ENCODE results near the gene CCNQ. TPM values are rescaled to one million over a fixed set of nuclear protein-coding genes. Genes with fewer than 3 reads are reported as not detected.

Gene CCNQ
- total and polyA plus RNA-seq, 2 donors (not counting 3 experiments of a cell fraction or from before 2014, with no cell fraction given): 21.3 to 37.0 TPM

Other genes with a start within 250 kb of the CCNQ start
- gene PNMA6E, start 197.8 kb downstream of the CCNQ start, total RNA-seq: not detected in 2 replicates
- not detected in 2 replicates for gene PNMA6E, start 197.8 kb downstream of the CCNQ start, polyA plus RNA-seq
- gene ZFP92, start 187.7 kb downstream of the CCNQ start, total RNA-seq: 1.2 TPM in 2 replicates
- gene ZFP92, start 187.7 kb downstream of the CCNQ start, polyA plus RNA-seq: 0.36 and 0.43 TPM in 2 replicates
- gene TREX2, start 153.1 kb downstream of the CCNQ start, total RNA-seq: 0.82 and 1.9 TPM in 2 replicates
- gene TREX2, start 153.1 kb downstream of the CCNQ start, polyA plus RNA-seq: 0.99 and 1.9 TPM in 2 replicates
- gene HAUS7, start 128.6 kb downstream of the CCNQ start, total RNA-seq: 30.6 and 46.4 TPM in 2 replicates
- 31.0 and 33.4 TPM in 2 replicates for gene HAUS7, start 128.6 kb downstream of the CCNQ start, polyA plus RNA-seq
- gene BGN, start 104.2 kb downstream of the CCNQ start, total RNA-seq: 453 and 479 TPM in 2 replicates
- gene BGN, start 104.2 kb downstream of the CCNQ start, polyA plus RNA-seq: 879 and 880 TPM in 2 replicates
- 0.07 and 0.16 TPM in 2 replicates for gene ATP2B3, start 81.5 kb downstream of the CCNQ start, total RNA-seq
- gene ATP2B3, start 81.5 kb downstream of the CCNQ start, polyA plus RNA-seq: 0.01 and 0.02 TPM in 2 replicates
- 0.35 TPM in 1 of 2 replicates, not detected in the other for gene DUSP9, start 48.1 kb upstream of the CCNQ start, total RNA-seq
- gene DUSP9, start 48.1 kb upstream of the CCNQ start, polyA plus RNA-seq: 0.04 and 0.05 TPM in 2 replicates
- not detected in 2 replicates for gene PNCK, start 74.7 kb upstream of the CCNQ start, total RNA-seq
- 0.12 and 0.37 TPM in 2 replicates for gene PNCK, start 74.7 kb upstream of the CCNQ start, polyA plus RNA-seq
- 23.6 and 28.8 TPM in 2 replicates for gene SLC6A8, start 88.8 kb upstream of the CCNQ start, total RNA-seq
- 22.7 and 22.8 TPM in 2 replicates for gene SLC6A8, start 88.8 kb upstream of the CCNQ start, polyA plus RNA-seq
- gene BCAP31, start 125.2 kb upstream of the CCNQ start, total RNA-seq: 198 and 203 TPM in 2 replicates
- 169 and 220 TPM in 2 replicates for gene BCAP31, start 125.2 kb upstream of the CCNQ start, polyA plus RNA-seq
- gene ABCD1, start 125.7 kb upstream of the CCNQ start, total RNA-seq: 12.9 and 14.3 TPM in 2 replicates
- 9.1 and 11.3 TPM in 2 replicates for gene ABCD1, start 125.7 kb upstream of the CCNQ start, polyA plus RNA-seq
- gene PLXNB3, start 165.1 kb upstream of the CCNQ start, total RNA-seq: 29.7 and 31.4 TPM in 2 replicates
- 19.0 and 27.1 TPM in 2 replicates for gene PLXNB3, start 165.1 kb upstream of the CCNQ start, polyA plus RNA-seq
- gene SRPK3, start 181.9 kb upstream of the CCNQ start, total RNA-seq: 0.18 and 0.40 TPM in 2 replicates
- 0.25 and 0.29 TPM in 2 replicates for gene SRPK3, start 181.9 kb upstream of the CCNQ start, polyA plus RNA-seq
- 57.7 and 60.7 TPM in 2 replicates for gene IDH3G, start 195.2 kb upstream of the CCNQ start, total RNA-seq
- 116 and 128 TPM in 2 replicates for gene IDH3G, start 195.2 kb upstream of the CCNQ start, polyA plus RNA-seq
- gene SSR4, start 195.5 kb upstream of the CCNQ start, total RNA-seq: 235 and 242 TPM in 2 replicates
- gene SSR4, start 195.5 kb upstream of the CCNQ start, polyA plus RNA-seq: 732 and 1,321 TPM in 2 replicates
- gene PDZD4, start 231.4 kb upstream of the CCNQ start, total RNA-seq: 0.09 TPM in 2 replicates
- gene PDZD4, start 231.4 kb upstream of the CCNQ start, polyA plus RNA-seq: 0.07 and 0.08 TPM in 2 replicates